ENCODE data around the gene NELFB. TPM values are rescaled to one million over a fixed set of nuclear protein-coding genes. Genes with fewer than 3 reads are reported as not detected.
A peak's percentile ranks its signal among the peaks of the same experiment; 100 is the strongest.

The NELFB gene
- polyA plus RNA-seq, 1 donor from 2014 or later: 64.7 TPM

- no peak overlapping the region for H3K4me2 ChIP-seq (ENCODE audit: low read length)
- no peaks in the 10 kb centered on the region for H3K9me3 ChIP-seq (ENCODE audit: low read length)
- H3K9ac ChIP-seq (ENCODE audit: low read length): no peak overlapping the region
- H3K27me3 ChIP-seq (ENCODE audit: insufficient read depth, low read depth, low read length): peaks cover 18% of the 10 kb centered on the region
- no peak overlapping the region for H2AFZ ChIP-seq (ENCODE audit: low read depth, low read length)
- H3K4me3 ChIP-seq (ENCODE audit: low read length): no peak overlapping the region
- TF ChIP-seq MXI1 (conservative IDR thresholded peaks at IDR 0.05; ENCODE audit: poor library complexity, severe bottlenecking): no peak
- no peak for TF ChIP-seq TAF1 (IDR thresholded peaks at IDR 0.05; ENCODE audit: low read depth)
- peak; percentile 48 for TF ChIP-seq CTCF (IDR thresholded peaks at IDR 0.05; ENCODE audit: poor library complexity, severe bottlenecking)
- no peak for TF ChIP-seq EP300 (conservative IDR thresholded peaks at IDR 0.05; ENCODE audit: poor library complexity, severe bottlenecking)
- no peak for TF ChIP-seq EZH2 (IDR thresholded peaks at IDR 0.05; ENCODE audit: borderline replicate concordance, insufficient read depth, low read length, poor library complexity, severe bottlenecking)
- TF ChIP-seq REST (IDR thresholded peaks at IDR 0.05; ENCODE audit: borderline replicate concordance): no peak
- no peaks in the 10 kb centered on the region for H4K20me1 ChIP-seq (ENCODE audit: insufficient read depth)
- no peaks in the 10 kb centered on the region for H3K79me2 ChIP-seq (replicated peaks; ENCODE audit: insufficient read depth, low read length)
- no peaks in the 10 kb centered on the region for H3K9me2 ChIP-seq (ENCODE audit: insufficient read depth, low read length)
- H3K27ac ChIP-seq (ENCODE audit: low read length): no peak overlapping the region
- no peaks in the 10 kb centered on the region for H3K36me3 ChIP-seq (ENCODE audit: insufficient read depth, low read length)
- H3F3A ChIP-seq (ENCODE audit: insufficient read depth, low read length, poor library complexity, severe bottlenecking): no peaks in the 10 kb centered on the region
These were observed 25.6 kb downstream of the NELFB start for GRCh38 chr9:137280474-137281344.

GRCh38 chr9:137281345-137282116, 26.4 kb downstream of the NELFB start:
- no peaks in the 10 kb centered on the region for H3K9me3 ChIP-seq (ENCODE audit: low read length)
- no peaks in the 10 kb centered on the region for H3K36me3 ChIP-seq (ENCODE audit: insufficient read depth, low read length)
- no peaks in the 10 kb centered on the region for H3K79me2 ChIP-seq (replicated peaks; ENCODE audit: insufficient read depth, low read length)
- no peaks in the 10 kb centered on the region for H3K9me2 ChIP-seq (ENCODE audit: insufficient read depth, low read length)
- no peaks in the 10 kb centered on the region for H3F3A ChIP-seq (ENCODE audit: insufficient read depth, low read length, poor library complexity, severe bottlenecking)
- TF ChIP-seq TAF1 (IDR thresholded peaks at IDR 0.05; ENCODE audit: low read depth) (no peak), MXI1 (conservative IDR thresholded peaks at IDR 0.05; ENCODE audit: poor library complexity, severe bottlenecking) (no peak), EZH2 (IDR thresholded peaks at IDR 0.05; ENCODE audit: borderline replicate concordance, insufficient read depth, low read length, poor library complexity, severe bottlenecking) (no peak), RAD21 (conservative IDR thresholded peaks at IDR 0.05) (no peak), CTCF (IDR thresholded peaks at IDR 0.05; ENCODE audit: poor library complexity, severe bottlenecking) (no peak)
- H4K20me1 ChIP-seq (ENCODE audit: insufficient read depth): no peaks in the 10 kb centered on the region
- no peak overlapping the region for H3K9ac ChIP-seq (ENCODE audit: low read length)
- no peak overlapping the region for H2AFZ ChIP-seq (ENCODE audit: low read depth, low read length)
- no peak overlapping the region for H3K27ac ChIP-seq (ENCODE audit: low read length)
- H3K27me3 ChIP-seq (ENCODE audit: insufficient read depth, low read depth, low read length): peaks cover 18% of the 10 kb centered on the region
- H3K4me2 ChIP-seq (ENCODE audit: low read length): no peak overlapping the region
- no peak overlapping the region for H3K4me3 ChIP-seq (ENCODE audit: low read length)
